K562 (cell line): ENCODE measurements around the gene ADAM23. TPM values are rescaled to one million over a fixed set of nuclear protein-coding genes. Genes with fewer than 3 reads are reported as not detected.
A peak's percentile ranks its signal among the peaks of the same experiment; 100 is the strongest.

Experiments used
- BCLAF1 ChIP-seq, 2 experiments: fragments of 450-650 bp in 1 of 2; IDR thresholded peaks; 2 replicates each; pipeline ENCODE4 v1.6.1; 2011 to 2017; ENCODE audit warnings: low read depth in 2 of 2, antibody characterized with exemption in 1 of 2, borderline replicate concordance in 1 of 2, low read length in 1 of 2, mild to moderate bottlenecking in 1 of 2, mixed read lengths in 1 of 2; ENCODE audit not compliant: control insufficient read depth in 1 of 2
- CREB1 ChIP-seq, 2 experiments: sonication (generic) in 1 of 2; formaldehyde crosslinking in 1 of 2; IDR thresholded peaks; 2 replicates each; pipeline versions ENCODE4 v1.6.1 to v1.8.0; 2012 to 2022; ENCODE audit warnings: inconsistent platforms in 1 of 2, mild to moderate bottlenecking in 1 of 2, missing genetic modification reagents in 1 of 2, moderate library complexity in 1 of 2
- FOS ChIP-seq: IDR thresholded peaks from 3 replicates; pipeline ENCODE4 v1.6.1; 2011; ENCODE audit not compliant: insufficient read length; ENCODE audit errors: extremely low read depth
- FOXP1 ChIP-seq: sonication (generic); formaldehyde crosslinking; IDR thresholded peaks from 2 replicates; pipeline ENCODE4 v1.8.0; 2022; ENCODE audit warnings: mild to moderate bottlenecking, missing genetic modification reagents
- MEF2D ChIP-seq: conservative IDR thresholded peaks from 2 replicates; pipeline ENCODE4 v1.6.1; 2016; ENCODE audit warnings: low read depth, missing genetic modification characterization, missing compliant biosample characterization
- NFYB ChIP-seq: IDR thresholded peaks from 2 replicates; pipeline ENCODE4 v1.6.1; 2011; ENCODE audit warnings: mild to moderate bottlenecking, moderate library complexity; ENCODE audit not compliant: insufficient read length; ENCODE audit errors: extremely low read depth
- ZKSCAN1 ChIP-seq: fragments of 150-350 bp; IDR thresholded peaks from 2 replicates; pipeline ENCODE4 v1.6.1; 2016; ENCODE audit warnings: low read depth, low read length
- polyA plus RNA-seq, 8 experiments: library from polyadenylated mRNA; depleted of rRNA in 4 of 8; stranded (reverse) in 5 of 8; unstranded in 3 of 8; fragments of >200 nt; fragmentation: Nextera tagmentation in 2 of 8; fragmentation: Illumina TruSeq in 1 of 8; extraction: Ambion mirVana in 2 of 8; extraction: Trizol in 1 of 8; gene quantifications; 2 replicates each; pipeline versions ENCODE4 v1.2.1 to v1.2.3, GENCODE V29; 2011 to 2014; ENCODE audit warnings: inconsistent platforms in 1 of 8, missing spikeins in 1 of 8
- total RNA-seq, 7 experiments: library from RNA; depleted of rRNA in 6 of 7; stranded (reverse); fragments of >200 nt in 6 of 7; fragmentation: Illumina TruSeq in 2 of 7; extraction: Trizol in 2 of 7; gene quantifications; 2 replicates each; pipeline versions ENCODE4 v1.2.1 to v1.2.3, GENCODE V29; 2011 to 2021; ENCODE audit warnings: low replicate concordance in 1 of 7
- TF ChIP-seq, protein P1 (sequence below): sonication (generic); formaldehyde crosslinking; IDR thresholded peaks from 2 replicates; pipeline ENCODE4 v1.5.0; 2020; ENCODE audit warnings: missing genetic modification reagents

The ADAM23 gene
- total and polyA plus RNA-seq, 9 of the 15 experiments (the other 6 are each of a cell fraction or from before 2014, with no cell fraction given): 0.02 TPM; not detected in 8

GRCh38 chr2:206423147-206423546 is 20.2 kb upstream of the ADAM23 start (continued):
- TF ChIP-seq BCLAF1 (IDR thresholded peaks at IDR 0.05; ENCODE audit: borderline replicate concordance in 1 of 2, control insufficient read depth in 1 of 2, low read depth in 2 of 2, low read length in 1 of 2) (no peak), MEF2D (tag) (no peak), NFYB (peak; percentile 82), ZKSCAN1 (no peak), FOXP1 (no peak), CREB1 (IDR thresholded peaks at IDR 0.05) (peak; percentile 41; the same call in 1 of the 2 replicates), CREB1 (CRISPR knock-in tag; IDR thresholded peaks at IDR 0.05) (no peak), FOS (no peak)
- TF ChIP-seq, protein P1, sequence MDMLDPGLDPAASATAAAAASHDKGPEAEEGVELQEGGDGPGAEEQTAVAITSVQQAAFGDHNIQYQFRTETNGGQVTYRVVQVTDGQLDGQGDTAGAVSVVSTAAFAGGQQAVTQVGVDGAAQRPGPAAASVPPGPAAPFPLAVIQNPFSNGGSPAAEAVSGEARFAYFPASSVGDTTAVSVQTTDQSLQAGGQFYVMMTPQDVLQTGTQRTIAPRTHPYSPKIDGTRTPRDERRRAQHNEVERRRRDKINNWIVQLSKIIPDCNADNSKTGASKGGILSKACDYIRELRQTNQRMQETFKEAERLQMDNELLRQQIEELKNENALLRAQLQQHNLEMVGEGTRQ (CRISPR knock-in tag): peak; percentile 88
